GM23338 (cell line): ENCODE data around the gene CGB3.
"Not testable (repeated sequence)": the region's sequence is repeated elsewhere in the genome, so short reads cannot be mapped to it uniquely, and the experiment has no call there.

ENCODE experiments used
- EZH2 ChIP-seq: fragments of 200-600 bp; sonication (generic); IDR thresholded peaks from one replicate; pipeline ENCODE4 v1.8.0; 2017; ENCODE audit warnings: antibody characterized with exemption, mild to moderate bottlenecking, low read depth; ENCODE audit not compliant: unreplicated experiment
- EZH2phosphoT487 ChIP-seq: fragments of 200-600 bp; sonication (generic); IDR thresholded peaks from one replicate; pipeline ENCODE4 v1.8.1; 2018; ENCODE audit warnings: antibody characterized with exemption; ENCODE audit not compliant: unreplicated experiment
- JUNB ChIP-seq: IDR thresholded peaks from one replicate; pipeline ENCODE4 v1.6.1; 2016; ENCODE audit warnings: antibody characterized with exemption; ENCODE audit not compliant: unreplicated experiment
- POLR2AphosphoS5 ChIP-seq: IDR thresholded peaks from 2 replicates; pipeline ENCODE4 v1.6.1; 2016; ENCODE audit warnings: antibody characterized with exemption, low read depth
- REST ChIP-seq: IDR thresholded peaks from one replicate; pipeline ENCODE4 v1.6.1; 2018; ENCODE audit warnings: antibody characterized with exemption; ENCODE audit not compliant: unreplicated experiment
- STAT1 ChIP-seq: IDR thresholded peaks from one replicate; pipeline ENCODE4 v1.6.1; 2016; ENCODE audit warnings: antibody characterized with exemption; ENCODE audit not compliant: unreplicated experiment
- ZNF114 ChIP-seq: fragments of 250-450 bp; sonication (Bioruptor Pico); IDR thresholded peaks from 2 replicates; pipeline ENCODE4 v1.5.0; 2020; ENCODE audit warnings: mild to moderate bottlenecking, moderate library complexity
- ZNF462 ChIP-seq: fragments of 250-450 bp; sonication (Bioruptor Pico); IDR thresholded peaks from 2 replicates; pipeline ENCODE4 v1.5.0; 2020; ENCODE audit warnings: mild to moderate bottlenecking, moderate library complexity
- TF ChIP-seq, protein P1 (sequence below), 2 experiments: fragments of 200-600 bp in 1 of 2; sonication (generic) in 1 of 2; conservative IDR thresholded peaks; 2 replicates each; pipeline versions ENCODE4 v1.5.1 to v1.6.1; 2016 to 2017; ENCODE audit warnings: antibody characterized with exemption in 2 of 2, low read depth in 2 of 2, mild to moderate bottlenecking in 2 of 2, moderate library complexity in 1 of 2
- TF ChIP-seq, protein P2 (sequence below): IDR thresholded peaks from 2 replicates; pipeline ENCODE4 v1.6.1; 2016; ENCODE audit warnings: antibody characterized with exemption

- TF ChIP-seq, protein P1, sequence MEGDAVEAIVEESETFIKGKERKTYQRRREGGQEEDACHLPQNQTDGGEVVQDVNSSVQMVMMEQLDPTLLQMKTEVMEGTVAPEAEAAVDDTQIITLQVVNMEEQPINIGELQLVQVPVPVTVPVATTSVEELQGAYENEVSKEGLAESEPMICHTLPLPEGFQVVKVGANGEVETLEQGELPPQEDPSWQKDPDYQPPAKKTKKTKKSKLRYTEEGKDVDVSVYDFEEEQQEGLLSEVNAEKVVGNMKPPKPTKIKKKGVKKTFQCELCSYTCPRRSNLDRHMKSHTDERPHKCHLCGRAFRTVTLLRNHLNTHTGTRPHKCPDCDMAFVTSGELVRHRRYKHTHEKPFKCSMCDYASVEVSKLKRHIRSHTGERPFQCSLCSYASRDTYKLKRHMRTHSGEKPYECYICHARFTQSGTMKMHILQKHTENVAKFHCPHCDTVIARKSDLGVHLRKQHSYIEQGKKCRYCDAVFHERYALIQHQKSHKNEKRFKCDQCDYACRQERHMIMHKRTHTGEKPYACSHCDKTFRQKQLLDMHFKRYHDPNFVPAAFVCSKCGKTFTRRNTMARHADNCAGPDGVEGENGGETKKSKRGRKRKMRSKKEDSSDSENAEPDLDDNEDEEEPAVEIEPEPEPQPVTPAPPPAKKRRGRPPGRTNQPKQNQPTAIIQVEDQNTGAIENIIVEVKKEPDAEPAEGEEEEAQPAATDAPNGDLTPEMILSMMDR (conservative IDR thresholded peaks at IDR 0.05; ENCODE audit: low read depth in 2 of 2): not testable (repeated sequence)
- not testable (repeated sequence) for TF ChIP-seq POLR2AphosphoS5; EZH2; REST; EZH2phosphoT487; ZNF462 (CRISPR knock-in tag); JUNB; STAT1; ZNF114 (CRISPR knock-in tag)
- TF ChIP-seq, protein P2, sequence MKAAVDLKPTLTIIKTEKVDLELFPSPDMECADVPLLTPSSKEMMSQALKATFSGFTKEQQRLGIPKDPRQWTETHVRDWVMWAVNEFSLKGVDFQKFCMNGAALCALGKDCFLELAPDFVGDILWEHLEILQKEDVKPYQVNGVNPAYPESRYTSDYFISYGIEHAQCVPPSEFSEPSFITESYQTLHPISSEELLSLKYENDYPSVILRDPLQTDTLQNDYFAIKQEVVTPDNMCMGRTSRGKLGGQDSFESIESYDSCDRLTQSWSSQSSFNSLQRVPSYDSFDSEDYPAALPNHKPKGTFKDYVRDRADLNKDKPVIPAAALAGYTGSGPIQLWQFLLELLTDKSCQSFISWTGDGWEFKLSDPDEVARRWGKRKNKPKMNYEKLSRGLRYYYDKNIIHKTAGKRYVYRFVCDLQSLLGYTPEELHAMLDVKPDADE: not testable (repeated sequence)
Observed at GRCh38 chr19:49049011-49049410, 24.9 kb upstream of the CGB3 start, which contains the start of gene CGB8.
